Stimulated activated CD8-positive, alpha-beta memory T cell treated with anti-CD3 and anti-CD28 coated beads, Interleukin-4, amount 100 ng/mL, for 48 hours (primary cell): ENCODE results near the gene MS4A18.
"Not testable (repeated sequence)": the region's sequence is repeated elsewhere in the genome, so short reads cannot be mapped to it uniquely, and the experiment has no call there.

Experiments used
- DNase-seq: peaks from one replicate; pipeline ENCODE4 v3.0.0-alpha.2; 2020

The MS4A18 gene

GRCh38 chr11:60724420-60724819, at the start of gene MS4A18:
TSS of gene MS4A18 (plus strand) at chr11:60724720.
- no peak for DNase-seq

- not testable (repeated sequence) for DNase-seq
Observed at GRCh38 chr11:60678231-60678630, 46.3 kb upstream of the MS4A18 start.

- no peak for DNase-seq
Observed at GRCh38 chr11:60679879-60680278, 44.6 kb upstream of the MS4A18 start.

DNA sequence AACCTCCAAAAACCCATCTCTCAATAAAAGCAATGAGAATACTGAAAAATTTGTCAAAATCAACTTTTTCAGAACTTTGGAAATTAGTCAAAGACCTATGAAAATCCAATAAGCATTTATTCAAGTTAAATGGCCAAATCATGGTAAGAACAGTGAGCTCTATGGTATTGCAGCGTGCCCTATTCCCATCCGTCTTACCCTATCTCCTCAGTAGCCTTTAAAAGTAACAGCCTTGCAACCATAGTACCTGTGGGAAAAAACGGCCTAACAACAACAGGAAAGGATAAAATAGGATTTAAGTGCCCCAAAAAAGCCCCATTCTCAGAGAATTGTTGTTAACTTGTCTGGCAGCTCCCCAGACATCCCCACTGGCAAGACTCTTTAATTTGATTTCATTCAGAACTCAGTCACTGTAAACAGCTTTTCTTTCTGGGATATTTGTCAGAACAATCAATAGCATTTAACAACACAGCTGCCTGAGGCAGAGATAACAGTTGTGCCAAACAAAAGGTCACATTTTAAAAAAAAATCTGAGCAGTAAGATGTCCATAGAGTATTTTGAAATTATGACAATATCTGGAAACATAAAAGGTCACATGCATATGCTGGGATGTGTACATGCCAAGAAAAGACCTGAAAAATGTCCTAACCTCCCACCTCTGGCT, 43.9 kb upstream of the MS4A18 start:
- DNase-seq = no peak

DNA sequence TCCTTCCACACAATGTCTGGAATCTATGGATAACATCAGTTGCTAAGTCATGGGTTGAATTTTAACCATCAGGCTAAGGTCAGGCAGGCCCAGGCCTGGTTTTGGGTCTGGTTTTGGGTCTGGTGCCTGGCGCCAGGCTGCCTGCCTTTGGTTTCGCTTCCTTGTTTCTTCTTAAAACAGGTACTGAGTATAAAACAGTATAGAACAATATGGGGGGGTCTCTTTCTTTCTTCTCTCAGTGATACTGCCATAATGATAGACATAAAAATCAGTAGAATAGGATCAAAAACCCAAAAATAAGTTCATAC, 40.0 kb upstream of the MS4A18 start:
- DNase-seq = not testable (repeated sequence)

GRCh38 chr11:60691661-60692060, 32.9 kb upstream of the MS4A18 start:
- no peak for DNase-seq

GRCh38 chr11:60699284-60699691, 25.2 kb upstream of the MS4A18 start, which contains the start of gene MS4A8:
TSS of gene MS4A8 (plus strand) at chr11:60699612. CDS start at chr11:60700861, 1,249 bp downstream.
- DNase-seq = no peak

- no peak for DNase-seq
Observed at GRCh38 chr11:60699936-60700335, 24.6 kb upstream of the MS4A18 start.

GRCh38 chr11:60700689-60701468, 23.6 kb upstream of the MS4A18 start:
- no peak for DNase-seq

GRCh38 chr11:60701469-60701818, 23.1 kb upstream of the MS4A18 start:
- no peak for DNase-seq

- no peak for DNase-seq
Observed at GRCh38 chr11:60703374-60703773, 21.1 kb upstream of the MS4A18 start.

DNA sequence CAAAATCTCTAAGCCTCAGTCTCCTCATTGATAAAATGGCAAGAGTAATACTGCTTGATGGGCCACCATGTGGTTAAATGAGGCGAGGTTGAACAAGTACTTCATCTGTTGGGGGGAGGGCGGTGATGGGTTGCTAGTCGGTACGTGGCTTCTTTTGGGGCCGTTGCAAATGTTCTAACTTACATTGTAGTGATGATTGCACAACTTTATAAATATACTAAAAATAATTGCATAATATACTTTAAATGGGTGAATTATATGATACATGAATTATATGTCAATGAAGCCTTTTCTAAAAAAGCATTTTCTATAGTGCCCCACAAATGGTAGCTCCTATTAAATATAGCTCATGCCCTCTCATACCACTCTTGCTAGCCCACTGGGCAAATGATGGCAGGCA, 18.6 kb upstream of the MS4A18 start:
- no peak for DNase-seq

DNA sequence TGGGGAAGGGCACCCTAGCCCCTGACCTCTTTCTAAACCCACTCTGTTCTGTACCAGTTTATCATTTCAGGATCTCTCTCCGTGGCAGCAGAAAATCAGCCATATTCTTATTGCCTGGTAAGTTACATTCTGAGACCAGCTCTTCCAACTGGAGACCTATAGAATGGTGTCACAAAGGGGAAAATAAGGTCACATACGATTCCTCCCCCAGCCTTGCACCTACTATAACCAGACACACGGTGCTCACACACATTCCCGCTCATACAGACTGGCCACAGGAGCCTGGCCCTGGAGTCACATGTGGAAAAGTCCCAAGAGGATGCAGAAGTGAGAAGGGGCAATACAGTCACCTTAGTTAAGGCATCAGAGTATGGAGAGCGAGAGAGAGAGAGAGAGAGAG, 17.6 kb upstream of the MS4A18 start:
- no peak for DNase-seq

DNA sequence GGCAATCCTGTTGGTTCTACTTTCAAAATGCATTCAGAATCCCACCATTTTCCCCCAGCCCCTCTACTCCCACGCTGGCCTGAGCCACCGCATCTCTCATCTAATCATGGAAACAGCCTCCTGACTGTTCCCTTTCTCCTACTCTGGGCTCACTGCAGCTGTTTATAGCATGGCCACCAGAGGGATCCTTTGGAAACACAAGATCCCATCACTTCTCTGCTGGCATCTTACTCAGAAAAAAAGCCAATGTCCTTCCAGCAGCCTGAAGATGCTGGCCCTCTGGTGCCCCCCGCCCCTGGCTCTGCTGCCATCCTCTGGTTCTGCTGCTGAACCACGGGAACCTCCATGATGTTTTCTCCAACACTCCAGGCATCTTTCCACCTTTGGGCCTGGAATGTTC, 14.0 kb upstream of the MS4A18 start:
- no peak for DNase-seq

- no peak for DNase-seq
Observed at GRCh38 chr11:60711276-60711675, 13.2 kb upstream of the MS4A18 start.

DNA sequence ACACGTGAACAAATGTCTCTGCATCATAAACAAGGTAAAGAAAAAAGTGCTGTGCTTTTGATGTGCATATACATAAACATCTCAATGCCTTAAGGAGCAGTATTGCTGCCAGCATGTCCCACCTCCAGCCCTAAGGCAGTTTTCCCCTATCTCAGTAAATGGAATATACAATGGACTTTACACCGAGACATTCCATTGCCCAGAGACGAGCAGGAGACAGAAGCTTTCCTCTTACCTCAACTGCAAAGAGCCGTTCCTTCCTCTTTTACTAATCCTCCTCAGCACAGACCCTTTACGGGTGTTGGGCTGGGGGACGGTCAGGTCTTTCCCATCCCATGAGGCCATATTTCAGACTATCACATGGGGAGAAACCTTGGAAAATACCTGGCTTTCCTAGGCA, 11.1 kb upstream of the MS4A18 start:
- DNase-seq = not testable (repeated sequence)

GRCh38 chr11:60717956-60718355, 6.6 kb upstream of the MS4A18 start:
- no peak for DNase-seq

- DNase-seq = no peak
Observed at GRCh38 chr11:60718524-60719316, 5.8 kb upstream of the MS4A18 start.

DNA sequence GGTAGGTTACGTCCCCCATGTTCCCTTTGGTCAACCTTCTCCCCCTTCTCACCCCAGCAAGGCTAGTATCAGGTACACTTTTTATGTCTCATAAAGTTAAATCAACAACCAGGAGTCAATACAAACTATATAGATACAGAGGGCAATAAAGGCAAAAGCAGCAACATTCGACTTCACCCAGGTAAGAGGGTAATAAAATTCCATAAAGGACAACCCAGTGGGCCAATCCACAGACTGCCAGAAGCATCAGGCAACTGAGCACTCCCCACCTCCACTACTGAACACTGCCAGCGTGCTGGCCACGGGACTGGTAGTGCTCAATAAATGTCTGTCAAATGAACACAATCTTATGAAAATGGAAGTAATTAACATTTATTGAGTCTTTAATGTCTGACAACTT, 5.1 kb upstream of the MS4A18 start:
- no peak for DNase-seq

GRCh38 chr11:60720460-60720859, 4.1 kb upstream of the MS4A18 start:
- no peak for DNase-seq

- DNase-seq = no peak
Observed at GRCh38 chr11:60725592-60725991, 1.1 kb downstream of the MS4A18 start.

DNA sequence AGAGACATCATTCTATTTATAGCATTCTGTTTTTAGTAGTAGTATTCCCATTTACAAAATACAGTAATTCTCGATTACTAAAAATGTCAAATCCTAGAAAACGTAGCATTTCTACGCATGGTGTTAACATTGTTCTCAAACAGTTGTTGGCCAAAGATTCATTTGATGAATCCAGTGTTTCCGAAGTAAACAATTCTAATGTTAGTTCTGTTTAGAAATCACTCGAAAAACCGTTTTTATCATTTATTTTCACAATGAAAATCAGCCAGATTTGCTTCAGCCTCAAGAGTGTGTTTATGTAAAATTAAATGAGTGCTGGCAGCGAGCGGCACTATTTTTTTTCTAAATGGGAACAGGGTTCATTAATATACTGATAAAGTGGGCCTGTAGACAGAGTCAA, 7.1 kb downstream of the MS4A18 start:
- DNase-seq = no peak

GRCh38 chr11:60734279-60734678, 9.8 kb downstream of the MS4A18 start:
- DNase-seq = no peak

DNA sequence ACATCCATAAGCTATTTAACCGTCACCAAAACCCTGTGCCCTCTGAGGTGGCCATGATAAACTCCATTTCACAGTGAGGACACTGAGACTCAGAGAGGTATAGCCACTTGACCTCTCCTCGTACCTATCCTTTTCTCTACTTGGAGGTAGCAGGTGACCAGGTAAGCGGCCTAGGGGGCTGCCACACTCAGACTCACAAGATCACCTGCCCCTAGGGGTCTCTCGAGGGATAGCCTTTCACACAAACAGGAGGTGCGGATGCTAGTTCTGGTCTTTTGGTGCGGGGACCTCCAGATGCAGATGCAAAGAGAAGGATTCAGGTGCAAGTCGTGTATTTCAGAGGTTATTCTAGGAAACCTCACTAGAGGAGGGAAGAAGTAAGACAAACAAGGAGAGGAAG, 14.6 kb downstream of the MS4A18 start:
- DNase-seq = no peak
